T-helper 22 cell (primary cell): ENCODE results near the gene SLC16A12.
"Not testable (repeated sequence)": the region's sequence is repeated elsewhere in the genome, so short reads cannot be mapped to it uniquely, and the experiment has no call there.

Source experiments
- DNase-seq: peaks from one replicate; pipeline ENCODE4 v3.0.0-alpha.2; 2020; ENCODE audit warnings: low read depth

The SLC16A12 gene

GRCh38 chr10:89470628-89471027 is 64.8 kb downstream of the SLC16A12 start:
- DNase-seq: no peak

- DNase-seq: no peak
Observed at GRCh38 chr10:89469517-89469916, 65.9 kb downstream of the SLC16A12 start.

- no peak for DNase-seq
Observed at GRCh38 chr10:89468191-89468965, 67.0 kb downstream of the SLC16A12 start.

GRCh38 chr10:89466599-89467035 is 68.8 kb downstream of the SLC16A12 start:
- no peak for DNase-seq

- DNase-seq: no peak
Observed at GRCh38 chr10:89465196-89465595, 70.2 kb downstream of the SLC16A12 start.

- no peak for DNase-seq
Observed at GRCh38 chr10:89463846-89464537, 71.4 kb downstream of the SLC16A12 start.

GRCh38 chr10:89458784-89459183 is 76.6 kb downstream of the SLC16A12 start:
- no peak for DNase-seq

GRCh38 chr10:89458291-89458690 is 77.1 kb downstream of the SLC16A12 start:
- DNase-seq: no peak

GRCh38 chr10:89454561-89455347 is 80.6 kb downstream of the SLC16A12 start:
- no peak for DNase-seq

- no peak for DNase-seq
Observed at GRCh38 chr10:89452193-89452592, 83.2 kb downstream of the SLC16A12 start.

- no peak for DNase-seq
Observed at GRCh38 chr10:89450901-89451300, 84.5 kb downstream of the SLC16A12 start.

- DNase-seq: not testable (repeated sequence)
Observed at GRCh38 chr10:89444819-89445218, 90.6 kb downstream of the SLC16A12 start.

GRCh38 chr10:89442289-89442688 is 93.1 kb downstream of the SLC16A12 start:
- no peak for DNase-seq

GRCh38 chr10:89440226-89441009 is 95.0 kb downstream of the SLC16A12 start:
- no peak for DNase-seq

- no peak for DNase-seq
Observed at GRCh38 chr10:89438525-89438924, 96.9 kb downstream of the SLC16A12 start.

GRCh38 chr10:89431977-89432376 is 103.4 kb downstream of the SLC16A12 start:
- no peak for DNase-seq

GRCh38 chr10:89428877-89429276 is 106.5 kb downstream of the SLC16A12 start:
- DNase-seq: no peak

GRCh38 chr10:89427629-89428028 is 107.8 kb downstream of the SLC16A12 start:
- no peak for DNase-seq

GRCh38 chr10:89426230-89426868 is 109.0 kb downstream of the SLC16A12 start:
- no peak for DNase-seq

- no peak for DNase-seq
Observed at GRCh38 chr10:89425000-89425399, 110.4 kb downstream of the SLC16A12 start.

- no peak for DNase-seq
Observed at GRCh38 chr10:89421018-89421476, 114.3 kb downstream of the SLC16A12 start.
